Lower leg skin (tissue), 4 donors: ENCODE measurements around the gene PRKCE. TPM values are rescaled to one million over a fixed set of nuclear protein-coding genes. Genes with fewer than 3 reads are reported as not detected.

Experiments used
- DNase-seq, 2 donors: peaks; one replicate each; pipeline ENCODE4 v3.0.0-alpha.2; 2019; ENCODE audit warnings: low spot score in 2 of 2
- H3K4me3 ChIP-seq: fragments of 200-600 bp; sonication (generic); 2 replicates; pipeline ENCODE4 v1.5.1; 2017; ENCODE audit warnings: mild to moderate bottlenecking, low read depth; ENCODE audit not compliant: poor library complexity, severe bottlenecking
- CTCF ChIP-seq, 3 donors: fragments of 450-650 bp; IDR thresholded peaks; one replicate each; pipeline ENCODE4 v1.5.1; 2016; ENCODE audit warnings: antibody characterized with exemption in 3 of 3, mild to moderate bottlenecking in 3 of 3, moderate library complexity in 2 of 3
- POLR2A ChIP-seq, 2 donors: fragments of 450-650 bp; IDR thresholded peaks; one replicate each; pipeline ENCODE4 v1.6.1; 2016 to 2017; ENCODE audit warnings: antibody characterized with exemption in 2 of 2, mild to moderate bottlenecking in 1 of 2, moderate library complexity in 1 of 2
- WGBS, 2 donors: methylation state at CpG; one replicate each; pipeline ENCODE4 v1.1.5; 2018; 5-methylcytosine and 5-hydroxymethylcytosine counted together
- intact Hi-C: fragments of 100-400 bp; cut with DNase I; formaldehyde crosslinking; loops from one replicate; pipeline ENCODE4 v1.15.0; 2023; ENCODE audit warnings: low total_unique reads
- total RNA-seq, 4 donors: library from RNA; depleted of rRNA; stranded (reverse); fragments of >200 nt; gene quantifications; one replicate each; pipeline ENCODE4 v1.1.0, GENCODE V29; 2016

Gene PRKCE
- total RNA-seq, 4 donors from 2014 or later, result 3.5 to 10.3 (median 6.1) TPM

GRCh38 chr2:45964906-45965305 is 313.4 kb downstream of the PRKCE start:
- no peak for TF ChIP-seq CTCF (IDR thresholded peaks at IDR 0.05)
- no peak for TF ChIP-seq POLR2A (IDR thresholded peaks at IDR 0.05)
- intact Hi-C loops, result no loop called here
- WGBS, 2 donors, result 16 to 21% methylated on average over 4 of the region's 4 CpGs
- no peak overlapping the region for H3K4me3 ChIP-seq
- no peak for DNase-seq

GRCh38 chr2:45965871-45966498 is 314.5 kb downstream of the PRKCE start:
- intact Hi-C loops, result no loop called here
- no peak for DNase-seq
- H3K4me3 ChIP-seq, result no peak overlapping the region
- 95 to 96% methylated on average over 11 of the region's 11 CpGs for WGBS, 2 donors
- TF ChIP-seq CTCF (IDR thresholded peaks at IDR 0.05) (no peak), POLR2A (IDR thresholded peaks at IDR 0.05) (no peak)

GRCh38 chr2:45968946-45969584 is 317.6 kb downstream of the PRKCE start:
- intact Hi-C loops, result no loop called here
- no peak for DNase-seq
- WGBS, 2 donors, result 88 to 89% methylated on average over 12 to 14 of the region's 14 CpGs
- TF ChIP-seq CTCF (IDR thresholded peaks at IDR 0.05), result no peak
- no peak for TF ChIP-seq POLR2A (IDR thresholded peaks at IDR 0.05)
- H3K4me3 ChIP-seq, result no peak overlapping the region

GRCh38 chr2:45973426-45973825 is 322.0 kb downstream of the PRKCE start:
- TF ChIP-seq CTCF (IDR thresholded peaks at IDR 0.05), result no peak
- TF ChIP-seq POLR2A (IDR thresholded peaks at IDR 0.05), result no peak

GRCh38 chr2:45974056-45974455 is 322.6 kb downstream of the PRKCE start:
- H3K4me3 ChIP-seq, result no peak overlapping the region
- intact Hi-C loops, result no loop called here
- no peak for TF ChIP-seq CTCF (IDR thresholded peaks at IDR 0.05)
- TF ChIP-seq POLR2A (IDR thresholded peaks at IDR 0.05), result no peak
- no peak for DNase-seq
- 93 to 94% methylated on average over 4 of the region's 4 CpGs for whole genome bisulfite sequencing, 2 donors

More at GRCh38 chr2:45973426-45973825, 322.0 kb downstream of the PRKCE start:
- intact Hi-C loops, result no loop called here
- no peak overlapping the region for H3K4me3 ChIP-seq
- WGBS, 2 donors, result 82 to 85% methylated on average over 4 of the region's 4 CpGs
- DNase-seq, result no peak
